ENCODE results near the gene DTX3. TPM values are rescaled to one million over a fixed set of nuclear protein-coding genes. Genes with fewer than 3 reads are reported as not detected.

Gene DTX3
- total RNA-seq, 1 donor from 2014 or later = 56.4 TPM

GRCh38 chr12:57563358-57563757 is 41.3 kb upstream of the DTX3 start:
- no peaks in the 10 kb centered on the region for H3F3A ChIP-seq (ENCODE audit: low read depth)
- no peaks in the 10 kb centered on the region for H3K27me3 ChIP-seq
- H3K4me3 ChIP-seq = no peak overlapping the region
- no peaks in the 10 kb centered on the region for H3K4me1 Mint-ChIP-seq
- no peak for TF ChIP-seq EZH2phosphoT487 (IDR thresholded peaks at IDR 0.05)
- no peak for TF ChIP-seq EZH2 (IDR thresholded peaks at IDR 0.05)
- TF ChIP-seq CTCF (IDR thresholded peaks at IDR 0.05) = no peak
- H3K4me3 Mint-ChIP-seq = no peak overlapping the region
- H3K27me3 Mint-ChIP-seq (ENCODE audit: insufficient read depth, low read depth) = peaks cover 7% of the 10 kb centered on the region
- no peak overlapping the region for H3K4me2 ChIP-seq
- H3K9me3 Mint-ChIP-seq = no peaks in the 10 kb centered on the region
- no peaks in the 10 kb centered on the region for H3K9me3 ChIP-seq (ENCODE audit: low read depth)
- H4K20me1 ChIP-seq (ENCODE audit: low read depth) = no peaks in the 10 kb centered on the region
- DNase-seq (ENCODE audit: low spot score) = no peak
- H2AFZ ChIP-seq (replicated peaks) = no peak overlapping the region
- H3K79me2 ChIP-seq (ENCODE audit: low read depth) = peaks cover 16% of the 10 kb centered on the region
- peaks cover 10% of the 10 kb centered on the region for H3K36me3 Mint-ChIP-seq
- H3K27ac ChIP-seq = no peak overlapping the region
- no peak overlapping the region for H3K9ac ChIP-seq
- H3K4me1 ChIP-seq = no peaks in the 10 kb centered on the region
- H3K36me3 ChIP-seq = no peaks in the 10 kb centered on the region
- no peak overlapping the region for H3K27ac Mint-ChIP-seq

- no peaks in the 10 kb centered on the region for H3K9me3 ChIP-seq (ENCODE audit: low read depth)
- H2AFZ ChIP-seq (replicated peaks) = no peak overlapping the region
- peaks cover 7% of the 10 kb centered on the region for H3K27me3 Mint-ChIP-seq (ENCODE audit: insufficient read depth, low read depth)
- no peak overlapping the region for H3K4me3 ChIP-seq
- no peak overlapping the region for H3K27ac Mint-ChIP-seq
- H3K4me1 ChIP-seq = no peaks in the 10 kb centered on the region
- no peaks in the 10 kb centered on the region for H3F3A ChIP-seq (ENCODE audit: low read depth)
- H3K27ac ChIP-seq = no peak overlapping the region
- peaks cover 10% of the 10 kb centered on the region for H3K36me3 Mint-ChIP-seq
- no peaks in the 10 kb centered on the region for H3K36me3 ChIP-seq
- H3K4me2 ChIP-seq = no peak overlapping the region
- no peaks in the 10 kb centered on the region for H3K4me1 Mint-ChIP-seq
- no peaks in the 10 kb centered on the region for H3K9me3 Mint-ChIP-seq
- H3K4me3 Mint-ChIP-seq = no peak overlapping the region
- H3K79me2 ChIP-seq (ENCODE audit: low read depth) = peaks cover 12% of the 10 kb centered on the region
- no peak overlapping the region for H3K9ac ChIP-seq
- no peak for DNase-seq (ENCODE audit: low spot score)
- TF ChIP-seq CTCF (IDR thresholded peaks at IDR 0.05) (no peak), EZH2 (IDR thresholded peaks at IDR 0.05) (no peak), EZH2phosphoT487 (IDR thresholded peaks at IDR 0.05) (no peak)
- H4K20me1 ChIP-seq (ENCODE audit: low read depth) = no peaks in the 10 kb centered on the region
- no peaks in the 10 kb centered on the region for H3K27me3 ChIP-seq
Observed at GRCh38 chr12:57564178-57564740, 40.4 kb upstream of the DTX3 start.

- H3K27ac ChIP-seq = no peak overlapping the region
- H2AFZ ChIP-seq (replicated peaks) = no peak overlapping the region
- no peaks in the 10 kb centered on the region for H3K27me3 ChIP-seq
- no peaks in the 10 kb centered on the region for H3K79me2 ChIP-seq (ENCODE audit: low read depth)
- Mint-ChIP-seq H3K9me3 (no peaks in the 10 kb centered on the region), H3K4me3 (no peak overlapping the region), H3K27ac (no peak overlapping the region), H3K36me3 (peaks cover 7% of the 10 kb centered on the region), H3K27me3 (ENCODE audit: insufficient read depth, low read depth) (peaks cover 7% of the 10 kb centered on the region), H3K4me1 (no peaks in the 10 kb centered on the region)
- no peaks in the 10 kb centered on the region for H3F3A ChIP-seq (ENCODE audit: low read depth)
- TF ChIP-seq EZH2 (IDR thresholded peaks at IDR 0.05) (no peak), CTCF (IDR thresholded peaks at IDR 0.05) (no peak), EZH2phosphoT487 (IDR thresholded peaks at IDR 0.05) (no peak)
- H3K9me3 ChIP-seq (ENCODE audit: low read depth) = no peaks in the 10 kb centered on the region
- H3K4me1 ChIP-seq = no peaks in the 10 kb centered on the region
- H4K20me1 ChIP-seq (ENCODE audit: low read depth) = no peaks in the 10 kb centered on the region
- H3K36me3 ChIP-seq = no peaks in the 10 kb centered on the region
- H3K9ac ChIP-seq = no peak overlapping the region
- no peak overlapping the region for H3K4me3 ChIP-seq
- DNase-seq (ENCODE audit: low spot score) = no peak
- no peak overlapping the region for H3K4me2 ChIP-seq
Observed at GRCh38 chr12:57568838-57569237, 35.8 kb upstream of the DTX3 start.
